Astrocyte (in vitro differentiated cells and primary cell): Measurements from ENCODE around the gene KIF25.

Experiments used
- EZH2 ChIP-seq: IDR thresholded peaks from 2 replicates; pipeline ENCODE4 v1.6.1; 2012; ENCODE audit warnings: mild to moderate bottlenecking, low read length, inconsistent platforms; ENCODE audit not compliant: insufficient read depth
- TF ChIP-seq, protein P1 (sequence below): IDR thresholded peaks from 2 replicates; pipeline ENCODE4 v1.5.1; 2011; ENCODE audit warnings: low read depth, mild to moderate bottlenecking, inconsistent platforms, low read length, moderate library complexity; ENCODE audit not compliant: insufficient read depth

DNA sequence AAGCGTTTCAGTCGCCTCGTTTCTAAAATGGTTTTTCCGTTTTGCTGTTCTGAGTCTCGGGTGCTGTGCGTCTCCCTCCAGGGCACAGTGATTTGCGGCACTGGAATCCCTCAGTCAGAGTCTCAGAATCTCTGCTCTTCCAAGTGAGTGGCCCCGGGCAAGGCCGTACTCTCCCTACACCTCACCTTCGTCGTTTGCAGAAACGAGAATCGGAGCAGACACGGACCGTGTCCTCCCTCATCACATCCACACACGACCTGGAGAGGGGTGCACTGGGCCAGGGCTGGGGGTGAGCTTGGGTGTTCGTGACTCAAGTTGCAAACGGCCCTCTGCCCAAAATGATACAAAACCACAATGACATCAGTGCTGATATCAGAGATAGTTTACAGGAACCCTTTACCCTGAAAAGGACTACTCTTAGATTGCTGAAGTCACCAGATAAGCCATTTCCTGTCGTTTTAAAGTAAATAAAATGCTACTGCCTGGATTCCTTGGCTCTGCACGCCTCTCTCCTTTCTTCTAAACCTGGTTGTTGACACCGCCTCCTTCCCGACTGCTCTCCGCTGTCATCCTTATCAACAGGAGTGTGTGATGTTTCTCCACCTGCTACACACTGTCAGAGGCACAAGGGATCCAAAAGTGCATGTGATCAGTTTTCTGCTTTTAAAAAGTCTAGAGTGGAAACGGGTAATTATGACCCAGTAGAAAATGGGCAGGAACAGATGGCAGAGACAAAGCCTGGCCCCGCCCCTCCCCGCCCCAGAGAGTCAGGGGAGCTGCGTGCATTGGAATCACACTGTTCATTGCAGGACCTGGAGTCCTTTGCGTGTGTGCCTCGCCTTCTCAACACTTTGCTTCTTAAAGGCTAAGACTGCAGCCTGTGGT is 38.4 kb downstream of the KIF25 start:
- TF ChIP-seq, protein P1, sequence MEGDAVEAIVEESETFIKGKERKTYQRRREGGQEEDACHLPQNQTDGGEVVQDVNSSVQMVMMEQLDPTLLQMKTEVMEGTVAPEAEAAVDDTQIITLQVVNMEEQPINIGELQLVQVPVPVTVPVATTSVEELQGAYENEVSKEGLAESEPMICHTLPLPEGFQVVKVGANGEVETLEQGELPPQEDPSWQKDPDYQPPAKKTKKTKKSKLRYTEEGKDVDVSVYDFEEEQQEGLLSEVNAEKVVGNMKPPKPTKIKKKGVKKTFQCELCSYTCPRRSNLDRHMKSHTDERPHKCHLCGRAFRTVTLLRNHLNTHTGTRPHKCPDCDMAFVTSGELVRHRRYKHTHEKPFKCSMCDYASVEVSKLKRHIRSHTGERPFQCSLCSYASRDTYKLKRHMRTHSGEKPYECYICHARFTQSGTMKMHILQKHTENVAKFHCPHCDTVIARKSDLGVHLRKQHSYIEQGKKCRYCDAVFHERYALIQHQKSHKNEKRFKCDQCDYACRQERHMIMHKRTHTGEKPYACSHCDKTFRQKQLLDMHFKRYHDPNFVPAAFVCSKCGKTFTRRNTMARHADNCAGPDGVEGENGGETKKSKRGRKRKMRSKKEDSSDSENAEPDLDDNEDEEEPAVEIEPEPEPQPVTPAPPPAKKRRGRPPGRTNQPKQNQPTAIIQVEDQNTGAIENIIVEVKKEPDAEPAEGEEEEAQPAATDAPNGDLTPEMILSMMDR = no peak
- no peak for TF ChIP-seq EZH2
